GM23338 (cell line): Measurements from ENCODE around the gene TTYH3. TPM values are rescaled to one million over a fixed set of nuclear protein-coding genes. Genes with fewer than 3 reads are reported as not detected.
A peak's percentile ranks its signal among the peaks of the same experiment; 100 is the strongest.

ENCODE experiments used
- ATAC-seq: fragments of 200-7000 bp; cut with Tn5 transposase; 3 replicates; pipeline ENCODE4 v1.9.1; 2020
- DNase-seq: peaks from one replicate; pipeline ENCODE4 v3.0.0-alpha.2; 2015; ENCODE audit warnings: low spot score
- H2AFZ ChIP-seq: fragments of 200-600 bp; sonication (generic); 2 replicates; pipeline ENCODE4 v1.8.0; 2016; ENCODE audit warnings: antibody characterized with exemption, mild to moderate bottlenecking, moderate library complexity
- H3F3A ChIP-seq: fragments of 200-600 bp; sonication (generic); replicated peaks from 2 replicates; pipeline ENCODE4 v1.8.0; 2017; ENCODE audit warnings: antibody characterized with exemption, mixed run types, low read depth
- H3K27ac ChIP-seq: fragments of 200-600 bp; sonication (generic); 2 replicates; pipeline ENCODE4 v1.6.1; 2016; ENCODE audit warnings: low read depth
- H3K27me3 ChIP-seq: fragments of 200-600 bp; sonication (generic); 2 replicates; pipeline ENCODE4 v1.8.0; 2016; ENCODE audit warnings: mild to moderate bottlenecking, mixed run types, moderate library complexity; ENCODE audit not compliant: insufficient read depth
- H3K36me3 ChIP-seq: fragments of 200-600 bp; sonication (generic); 2 replicates; pipeline ENCODE4 v1.8.0; 2016; ENCODE audit warnings: mild to moderate bottlenecking; ENCODE audit not compliant: insufficient read depth
- H3K4me1 ChIP-seq: fragments of 200-600 bp; sonication (generic); 2 replicates; pipeline ENCODE4 v1.8.0; 2016; ENCODE audit warnings: mild to moderate bottlenecking, moderate library complexity; ENCODE audit not compliant: insufficient read depth
- H3K4me2 ChIP-seq: fragments of 200-600 bp; sonication (generic); 2 replicates; pipeline ENCODE4 v1.7.1; 2017; ENCODE audit warnings: mixed run types
- H3K4me3 ChIP-seq: fragments of 200-600 bp; sonication (generic); 2 replicates; pipeline ENCODE4 v1.6.1; 2016; ENCODE audit warnings: mixed run types
- H3K79me2 ChIP-seq: fragments of 200-600 bp; sonication (generic); replicated peaks from 2 replicates; pipeline ENCODE4 v1.8.0; 2017; ENCODE audit warnings: mild to moderate bottlenecking; ENCODE audit not compliant: insufficient read depth
- H3K9me2 ChIP-seq: fragments of 200-600 bp; sonication (generic); 2 replicates; pipeline ENCODE4 v1.8.0; 2017; ENCODE audit not compliant: insufficient read depth
- H4K20me1 ChIP-seq: fragments of 200-600 bp; sonication (generic); replicated peaks from 2 replicates; pipeline ENCODE4 v1.8.0; 2017; ENCODE audit warnings: mild to moderate bottlenecking; ENCODE audit not compliant: insufficient read depth
- H3K27ac Mint-ChIP-seq: 2 replicates; pipeline ENCODE4 v1.8.0; 2020; ENCODE audit warnings: inconsistent platforms, mild to moderate bottlenecking, moderate library complexity, mixed read lengths
- H3K27me3 Mint-ChIP-seq: 3 replicates; pipeline ENCODE4 v1.8.0; 2022; ENCODE audit warnings: low read depth, mild to moderate bottlenecking, moderate library complexity, mixed read lengths, inconsistent platforms; ENCODE audit not compliant: insufficient read depth, poor library complexity
- H3K36me3 Mint-ChIP-seq: 3 replicates; pipeline ENCODE4 v1.8.0; 2021; ENCODE audit warnings: low read depth, mild to moderate bottlenecking, inconsistent platforms, moderate library complexity, mixed read lengths
- H3K4me1 Mint-ChIP-seq: 3 replicates; pipeline ENCODE4 v1.8.0; 2020; ENCODE audit warnings: mild to moderate bottlenecking, inconsistent platforms, mixed read lengths
- H3K4me3 Mint-ChIP-seq: 3 replicates; pipeline ENCODE4 v1.8.0; 2021; ENCODE audit warnings: moderate library complexity, mild to moderate bottlenecking, inconsistent platforms, mixed read lengths
- H3K9me3 Mint-ChIP-seq: 3 replicates; pipeline ENCODE4 v1.8.0; 2020; ENCODE audit warnings: moderate library complexity, mild to moderate bottlenecking, inconsistent platforms, mixed read lengths
- CREB1 ChIP-seq: fragments of 250-450 bp; sonication (Bioruptor Pico); IDR thresholded peaks from 2 replicates; pipeline ENCODE4 v1.5.0; 2020; ENCODE audit warnings: low read depth, mild to moderate bottlenecking, moderate library complexity
- CTCF ChIP-seq, 2 experiments: fragments of 200-600 bp in 1 of 2; sonication (generic) in 1 of 2; conservative IDR thresholded peaks; 2 replicates each; pipeline versions ENCODE4 v1.5.1 to v1.6.1; 2016 to 2017; ENCODE audit warnings: antibody characterized with exemption in 2 of 2, low read depth in 2 of 2, mild to moderate bottlenecking in 2 of 2, moderate library complexity in 1 of 2
- ETS1 ChIP-seq: IDR thresholded peaks from 2 replicates; pipeline ENCODE4 v1.6.1; 2016; ENCODE audit warnings: antibody characterized with exemption
- EZH2 ChIP-seq: fragments of 200-600 bp; sonication (generic); IDR thresholded peaks from one replicate; pipeline ENCODE4 v1.8.0; 2017; ENCODE audit warnings: antibody characterized with exemption, mild to moderate bottlenecking, low read depth; ENCODE audit not compliant: unreplicated experiment
- EZH2phosphoT487 ChIP-seq: fragments of 200-600 bp; sonication (generic); IDR thresholded peaks from one replicate; pipeline ENCODE4 v1.8.1; 2018; ENCODE audit warnings: antibody characterized with exemption; ENCODE audit not compliant: unreplicated experiment
- JUNB ChIP-seq: IDR thresholded peaks from one replicate; pipeline ENCODE4 v1.6.1; 2016; ENCODE audit warnings: antibody characterized with exemption; ENCODE audit not compliant: unreplicated experiment
- POLR2AphosphoS5 ChIP-seq: IDR thresholded peaks from 2 replicates; pipeline ENCODE4 v1.6.1; 2016; ENCODE audit warnings: antibody characterized with exemption, low read depth
- ZNF331 ChIP-seq: fragments of 250-450 bp; sonication (Bioruptor Pico); IDR thresholded peaks from 2 replicates; pipeline ENCODE4 v1.5.0; 2020; ENCODE audit warnings: low read depth, mild to moderate bottlenecking, moderate library complexity
- polyA plus RNA-seq: library from polyadenylated mRNA; unstranded; fragments of >200 nt; fragmentation: Nextera tagmentation; extraction: Ambion mirVana; gene quantifications from 2 replicates; pipeline ENCODE4 v1.2.1, GENCODE V29; 2016
- total RNA-seq: library from RNA; depleted of rRNA; stranded (reverse); fragments of >200 nt; shearing (Covaris generic); gene quantifications from 2 replicates; pipeline ENCODE4 v1.2.3, GENCODE V29; 2014

The TTYH3 gene
- total and polyA plus RNA-seq, 2 experiments from 2014 or later: 59.6 to 126 TPM

- Mint-ChIP-seq H3K27ac (no peak overlapping the region), H3K9me3 (peaks cover 4% of the 10 kb centered on the region; the same call in 1 of the 3 replicates), H3K4me3 (no peak overlapping the region), H3K27me3 (peaks cover 18% of the 10 kb centered on the region), H3K4me1 (peaks cover 9% of the 10 kb centered on the region; the same call in 2 of the 3 replicates), H3K36me3 (peaks cover 4% of the 10 kb centered on the region)
- Histone ChIP-seq H3K36me3 (no peaks in the 10 kb centered on the region), H3K27me3 (no peaks in the 10 kb centered on the region), H2AFZ (no peak overlapping the region), H3K4me2 (no peak overlapping the region), H3F3A (no peaks in the 10 kb centered on the region), H4K20me1 (no peaks in the 10 kb centered on the region; the same call in 1 of the 2 replicates), H3K4me3 (no peak overlapping the region), H3K4me1 (no peaks in the 10 kb centered on the region; the same call in 1 of the 2 replicates), H3K79me2 (no peaks in the 10 kb centered on the region), H3K9me2 (no peaks in the 10 kb centered on the region), H3K27ac (peak overlapping the region; percentile 55; the same call in 1 of the 2 replicates)
- no peak for DNase-seq
- ATAC-seq: peak; percentile 3; the same call in 1 of the 3 replicates
- TF ChIP-seq JUNB (no peak), CTCF (conservative IDR thresholded peaks at IDR 0.05; ENCODE audit: low read depth in 2 of 2) (no peak), POLR2AphosphoS5 (0 out of 2 replicates have a peak, but pooled peaks have one; percentile 0), EZH2 (no peak)
Measured at GRCh38 chr7:2663121-2663886, 31.5 kb downstream of the TTYH3 start.

GRCh38 chr7:2663960-2664359, 32.2 kb downstream of the TTYH3 start:
- Mint-ChIP-seq H3K36me3 (peaks cover 4% of the 10 kb centered on the region), H3K9me3 (peaks cover 4% of the 10 kb centered on the region; the same call in 1 of the 3 replicates), H3K27me3 (peaks cover 16% of the 10 kb centered on the region), H3K4me1 (peaks cover 9% of the 10 kb centered on the region; the same call in 2 of the 3 replicates), H3K4me3 (no peak overlapping the region), H3K27ac (no peak overlapping the region)
- H2AFZ ChIP-seq: no peak overlapping the region
- H3K36me3 ChIP-seq: no peaks in the 10 kb centered on the region
- no peaks in the 10 kb centered on the region for H3K9me2 ChIP-seq
- H3K4me3 ChIP-seq: no peak overlapping the region
- ATAC-seq (no peak), DNase-seq (no peak)
- H4K20me1 ChIP-seq: no peaks in the 10 kb centered on the region
- H3K4me2 ChIP-seq: no peak overlapping the region
- no peaks in the 10 kb centered on the region for H3K79me2 ChIP-seq
- no peak overlapping the region; the same call in 1 of the 2 replicates for H3K27ac ChIP-seq
- no peaks in the 10 kb centered on the region for H3K27me3 ChIP-seq
- TF ChIP-seq POLR2AphosphoS5 (peak; percentile 39), EZH2phosphoT487 (no peak)
- no peaks in the 10 kb centered on the region; the same call in 1 of the 2 replicates for H3K4me1 ChIP-seq
- H3F3A ChIP-seq: no peaks in the 10 kb centered on the region

- H3K27ac ChIP-seq: no peak overlapping the region
- DNase-seq: no peak
- H3K27me3 ChIP-seq: no peaks in the 10 kb centered on the region
- peaks cover 4% of the 10 kb centered on the region; the same call in 1 of the 3 replicates for H3K9me3 Mint-ChIP-seq
- H4K20me1 ChIP-seq: no peaks in the 10 kb centered on the region
- H3K9me2 ChIP-seq: no peaks in the 10 kb centered on the region
- H3K27me3 Mint-ChIP-seq: peaks cover 23% of the 10 kb centered on the region
- no peak overlapping the region for H3K4me2 ChIP-seq
- no peaks in the 10 kb centered on the region for H3K79me2 ChIP-seq
- H3K4me3 Mint-ChIP-seq: no peak overlapping the region
- H3K4me3 ChIP-seq: no peak overlapping the region
- peaks cover 9% of the 10 kb centered on the region; the same call in 2 of the 3 replicates for H3K4me1 Mint-ChIP-seq
- H2AFZ ChIP-seq: no peak overlapping the region
- no peaks in the 10 kb centered on the region for H3F3A ChIP-seq
- no peaks in the 10 kb centered on the region; the same call in 1 of the 2 replicates for H3K4me1 ChIP-seq
- no peaks in the 10 kb centered on the region for H3K36me3 ChIP-seq
- H3K36me3 Mint-ChIP-seq: peaks cover 4% of the 10 kb centered on the region
- no peak overlapping the region for H3K27ac Mint-ChIP-seq
- ATAC-seq: peak; percentile 12
- TF ChIP-seq ZNF331 (CRISPR knock-in tag) (no peak), POLR2AphosphoS5 (no peak), CREB1 (CRISPR knock-in tag) (no peak), EZH2 (no peak), CTCF (conservative IDR thresholded peaks at IDR 0.05; ENCODE audit: low read depth in 2 of 2) (no peak), ETS1 (no peak)
Measured at GRCh38 chr7:2665359-2665791, 33.6 kb downstream of the TTYH3 start.
